Activated CD8-positive, alpha-beta T cell treated with anti-CD3 and anti-CD28 coated beads for 36 hours (primary cell): Measurements from ENCODE around the gene EFHC2. TPM values are rescaled to one million over a fixed set of nuclear protein-coding genes. Genes with fewer than 3 reads are reported as not detected.
"Not testable (repeated sequence)": the region's sequence is repeated elsewhere in the genome, so short reads cannot be mapped to it uniquely, and the experiment has no call there.

Experiments
- ATAC-seq: fragments of 200-7000 bp; cut with Tn5 transposase; one replicate; pipeline ENCODE4 v1.10.0; 2021; ENCODE audit warnings: mild to moderate bottlenecking, moderate library complexity
- CTCF ChIA-PET: fragments of 350-600 bp; sonication (Branson Sonifier 250); formaldehyde crosslinking; loops from one replicate; lab custom pipeline; 2021; ENCODE audit warnings: antibody characterized with exemption; lab: Charles Lee
- POLR2A ChIA-PET: fragments of 350-600 bp; sonication (Branson Sonifier 250); formaldehyde crosslinking; loops from one replicate; lab custom pipeline; 2021; ENCODE audit warnings: antibody characterized with exemption; lab: Charles Lee
- DNase-seq: peaks from one replicate; pipeline ENCODE4 v3.0.0-alpha.2; 2020
- H3K27ac Mint-ChIP-seq: one replicate; pipeline ENCODE4 v1.8.0; 2021; ENCODE audit warnings: mild to moderate bottlenecking, mixed read lengths
- H3K27me3 Mint-ChIP-seq: one replicate; pipeline ENCODE4 v1.8.0; 2021; ENCODE audit warnings: mixed read lengths
- H3K36me3 Mint-ChIP-seq: one replicate; pipeline ENCODE4 v1.8.0; 2021; ENCODE audit warnings: low read depth, mixed read lengths
- H3K4me1 Mint-ChIP-seq: one replicate; pipeline ENCODE4 v1.8.0; 2021; ENCODE audit warnings: low read depth, mixed read lengths
- H3K4me3 Mint-ChIP-seq: one replicate; pipeline ENCODE4 v1.8.0; 2021; ENCODE audit warnings: mild to moderate bottlenecking, moderate library complexity, mixed read lengths
- H3K9me3 Mint-ChIP-seq: one replicate; pipeline ENCODE4 v1.8.0; 2021; ENCODE audit warnings: mixed read lengths
- intact Hi-C: fragments of 100-400 bp; cut with micrococcal nuclease; formaldehyde crosslinking; loops from one replicate; pipeline ENCODE4 v1.10.0; 2022
- total RNA-seq, 2 experiments: library from RNA; stranded (reverse); gene quantifications; one replicate each; pipeline ENCODE4 v1.2.3, GENCODE V29; 2021
- TF ChIP-seq, protein P1 (sequence below): fragments of 200-600 bp; IDR thresholded peaks from one replicate; pipeline ENCODE4 v1.8.0; 2022; ENCODE audit warnings: antibody characterized with exemption, mild to moderate bottlenecking

Gene EFHC2
- total RNA-seq, 2 experiments from 2014 or later: 0.20 to 0.31 TPM

- H3K4me3 Mint-ChIP-seq: no peak overlapping the region
- ChIA-PET POLR2A (no interaction called here), CTCF (no interaction called here)
- peaks cover 2% of the 10 kb centered on the region for H3K9me3 Mint-ChIP-seq
- no peak for DNase-seq
- intact Hi-C loops: no loop called here
- no peaks in the 10 kb centered on the region for H3K36me3 Mint-ChIP-seq
- H3K27me3 Mint-ChIP-seq: no peaks in the 10 kb centered on the region
- TF ChIP-seq, protein P1, sequence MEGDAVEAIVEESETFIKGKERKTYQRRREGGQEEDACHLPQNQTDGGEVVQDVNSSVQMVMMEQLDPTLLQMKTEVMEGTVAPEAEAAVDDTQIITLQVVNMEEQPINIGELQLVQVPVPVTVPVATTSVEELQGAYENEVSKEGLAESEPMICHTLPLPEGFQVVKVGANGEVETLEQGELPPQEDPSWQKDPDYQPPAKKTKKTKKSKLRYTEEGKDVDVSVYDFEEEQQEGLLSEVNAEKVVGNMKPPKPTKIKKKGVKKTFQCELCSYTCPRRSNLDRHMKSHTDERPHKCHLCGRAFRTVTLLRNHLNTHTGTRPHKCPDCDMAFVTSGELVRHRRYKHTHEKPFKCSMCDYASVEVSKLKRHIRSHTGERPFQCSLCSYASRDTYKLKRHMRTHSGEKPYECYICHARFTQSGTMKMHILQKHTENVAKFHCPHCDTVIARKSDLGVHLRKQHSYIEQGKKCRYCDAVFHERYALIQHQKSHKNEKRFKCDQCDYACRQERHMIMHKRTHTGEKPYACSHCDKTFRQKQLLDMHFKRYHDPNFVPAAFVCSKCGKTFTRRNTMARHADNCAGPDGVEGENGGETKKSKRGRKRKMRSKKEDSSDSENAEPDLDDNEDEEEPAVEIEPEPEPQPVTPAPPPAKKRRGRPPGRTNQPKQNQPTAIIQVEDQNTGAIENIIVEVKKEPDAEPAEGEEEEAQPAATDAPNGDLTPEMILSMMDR: no peak
- peaks cover 24% of the 10 kb centered on the region for H3K4me1 Mint-ChIP-seq
- ATAC-seq: no peak
- no peak overlapping the region for H3K27ac Mint-ChIP-seq
Observed at GRCh38 chrX:44267116-44267515, 76.4 kb downstream of the EFHC2 start.

DNA sequence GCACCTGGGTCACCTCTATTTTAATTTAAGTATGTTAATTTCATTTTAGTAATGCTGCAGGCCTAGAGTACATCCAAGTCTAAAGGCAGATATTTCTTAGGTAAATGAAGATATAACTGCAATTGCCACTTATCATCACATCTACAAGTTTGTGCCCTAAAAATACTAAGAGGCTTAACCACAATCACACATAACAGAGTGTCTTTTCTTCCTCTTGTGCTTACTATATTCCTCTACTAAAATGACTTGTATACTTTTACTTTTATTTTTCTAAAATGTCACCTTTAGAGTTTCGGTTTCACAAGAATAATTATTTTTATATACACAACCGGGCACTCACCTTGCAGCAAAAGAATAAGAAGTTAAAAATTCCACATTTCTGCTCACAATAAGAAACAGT, 77.9 kb downstream of the EFHC2 start:
- ATAC-seq (peak; percentile 39), DNase-seq (no peak)
- H3K27ac Mint-ChIP-seq: no peak overlapping the region
- H3K4me3 Mint-ChIP-seq: no peak overlapping the region
- peaks cover 2% of the 10 kb centered on the region for H3K9me3 Mint-ChIP-seq
- TF ChIP-seq, protein P1: no peak
- peaks cover 31% of the 10 kb centered on the region for H3K4me1 Mint-ChIP-seq
- intact Hi-C loops: no loop called here
- ChIA-PET POLR2A (interaction anchor here (0.6 kb wide), 1 partner anchor 173 kb away, joined by 3 read pairs; no protein-coding TSS in a partner anchor), CTCF (no interaction called here)
- H3K36me3 Mint-ChIP-seq: no peaks in the 10 kb centered on the region
- no peaks in the 10 kb centered on the region for H3K27me3 Mint-ChIP-seq

DNA sequence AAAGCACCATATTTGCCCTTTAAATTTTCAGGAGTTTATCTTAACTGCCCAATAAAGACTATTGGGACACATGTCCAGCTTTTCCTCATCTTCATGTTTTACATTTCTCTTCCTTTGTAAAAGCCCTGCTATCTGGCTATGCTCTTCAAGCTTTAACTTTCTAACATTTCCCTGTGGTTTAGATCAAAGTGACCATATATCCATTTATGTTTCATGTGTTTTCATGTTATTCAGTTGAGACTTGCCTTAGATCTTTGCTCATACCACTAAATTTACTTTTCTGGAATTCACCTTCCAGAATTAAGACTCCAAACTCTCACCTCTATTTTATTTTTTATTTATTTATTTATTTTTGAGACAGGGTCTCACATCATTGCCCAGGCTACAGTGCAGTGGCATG, 78.5 kb downstream of the EFHC2 start:
- DNase-seq (no peak), ATAC-seq (no peak)
- Mint-ChIP-seq H3K9me3 (peaks cover 2% of the 10 kb centered on the region), H3K4me1 (peaks cover 37% of the 10 kb centered on the region), H3K27ac (peak overlapping the region; percentile 63), H3K4me3 (no peak overlapping the region), H3K27me3 (no peaks in the 10 kb centered on the region), H3K36me3 (no peaks in the 10 kb centered on the region)
- ChIA-PET POLR2A (no interaction called here), CTCF (interaction anchor here (1.2 kb wide), 1 partner anchor 21 kb away, joined by 4 read pairs; no protein-coding TSS in a partner anchor)
- TF ChIP-seq, protein P1: no peak
- intact Hi-C loops: no loop called here

GRCh38 chrX:44261286-44261685, 82.2 kb downstream of the EFHC2 start:
- H3K4me1 Mint-ChIP-seq: peaks cover 41% of the 10 kb centered on the region
- H3K27ac Mint-ChIP-seq: no peak overlapping the region
- ChIA-PET CTCF (no interaction called here), POLR2A (no interaction called here)
- TF ChIP-seq, protein P1: no peak
- ATAC-seq: no peak
- no peak for DNase-seq
- no peaks in the 10 kb centered on the region for H3K27me3 Mint-ChIP-seq
- no peaks in the 10 kb centered on the region for H3K36me3 Mint-ChIP-seq
- no peaks in the 10 kb centered on the region for H3K9me3 Mint-ChIP-seq
- no peak overlapping the region for H3K4me3 Mint-ChIP-seq
- intact Hi-C loops: no loop called here

DNA sequence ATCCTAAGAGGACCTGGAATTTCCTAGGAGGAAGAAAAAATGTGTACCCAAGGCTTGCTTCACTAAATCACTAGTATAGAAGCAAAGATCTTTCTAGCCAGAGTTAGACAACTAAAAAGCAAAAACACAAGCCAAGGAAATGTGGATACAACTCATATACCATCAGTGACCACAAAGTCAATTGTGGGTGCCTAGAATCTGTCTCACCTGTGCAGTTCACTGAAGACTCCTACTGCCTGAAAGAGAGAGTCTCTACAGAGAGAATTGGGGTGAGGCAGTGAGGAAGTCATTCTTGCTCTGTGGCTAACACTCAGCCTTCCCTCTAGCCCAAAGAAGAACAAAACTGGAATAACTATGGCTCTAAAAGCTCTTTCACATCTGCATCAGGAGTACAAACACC, 82.9 kb downstream of the EFHC2 start:
- H3K27me3 Mint-ChIP-seq: no peaks in the 10 kb centered on the region
- no peak overlapping the region for H3K27ac Mint-ChIP-seq
- H3K4me3 Mint-ChIP-seq: no peak overlapping the region
- POLR2A ChIA-PET: no interaction called here
- DNase-seq (no peak), ATAC-seq (no peak)
- H3K9me3 Mint-ChIP-seq: peaks cover 5% of the 10 kb centered on the region
- intact Hi-C loops: no loop called here
- TF ChIP-seq, protein P1: no peak
- CTCF ChIA-PET: no interaction called here
- H3K4me1 Mint-ChIP-seq: peaks cover 40% of the 10 kb centered on the region
- H3K36me3 Mint-ChIP-seq: peaks cover 6% of the 10 kb centered on the region

- H3K27ac Mint-ChIP-seq, intact Hi-C loops, ATAC-seq, CTCF ChIA-PET, POLR2A ChIA-PET, DNase-seq, H3K27me3 Mint-ChIP-seq, H3K4me3 Mint-ChIP-seq: not testable (repeated sequence)
- Mint-ChIP-seq H3K36me3 (peaks cover 16% of the 10 kb centered on the region), H3K9me3 (peaks cover 13% of the 10 kb centered on the region), H3K4me1 (peaks cover 33% of the 10 kb centered on the region)
Observed at GRCh38 chrX:44255742-44256141, 87.7 kb downstream of the EFHC2 start.
